ENCODE measurements around the gene SFTA2. TPM values are rescaled to one million over a fixed set of nuclear protein-coding genes. Genes with fewer than 3 reads are reported as not detected.

The SFTA2 gene
- polyA plus RNA-seq, result not detected in 2 replicates

GRCh38 chr6:30931969-30932645, at the start of gene SFTA2:
Gene SFTA2 (minus strand): TSS chr6:30932170. CDS start chr6:30932096, 74 bp downstream.

DNA sequence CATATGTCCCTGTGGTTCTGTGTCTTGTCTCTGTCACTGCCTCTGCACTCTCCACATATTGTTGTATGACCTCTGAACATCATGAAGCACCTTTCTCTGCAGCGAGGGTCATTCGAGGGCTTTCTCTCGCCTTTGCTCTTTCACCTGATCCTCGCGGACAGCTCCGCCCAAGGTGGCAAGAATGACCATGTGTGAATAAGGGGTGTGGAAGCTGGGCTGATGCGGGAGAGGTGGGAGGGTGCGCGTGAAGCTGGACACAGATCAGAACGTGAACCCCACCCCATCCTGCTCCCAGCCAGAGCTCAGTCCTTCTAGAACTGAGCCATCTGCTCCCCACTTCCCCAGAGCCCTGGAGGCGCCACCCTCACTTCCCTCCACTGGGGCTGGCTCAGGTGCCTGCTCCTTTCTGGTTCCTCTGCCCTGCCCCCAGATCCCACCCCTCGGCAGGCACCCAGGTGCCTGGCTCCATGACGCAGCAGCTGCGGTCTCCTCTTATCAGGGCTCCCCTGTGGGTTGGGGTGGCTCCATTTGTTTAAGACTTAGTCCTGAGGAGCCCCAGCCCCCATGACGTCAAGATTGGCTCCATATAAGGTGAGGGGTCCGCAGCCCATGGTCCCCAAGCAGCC, 8.5 kb upstream of the SFTA2 start, which contains the start of gene MUCL3:
Gene MUCL3 (plus strand): TSS at position 613 of the 626 bp plus-strand sequence. CDS start 27 bp downstream, outside the sequence.

DNA sequence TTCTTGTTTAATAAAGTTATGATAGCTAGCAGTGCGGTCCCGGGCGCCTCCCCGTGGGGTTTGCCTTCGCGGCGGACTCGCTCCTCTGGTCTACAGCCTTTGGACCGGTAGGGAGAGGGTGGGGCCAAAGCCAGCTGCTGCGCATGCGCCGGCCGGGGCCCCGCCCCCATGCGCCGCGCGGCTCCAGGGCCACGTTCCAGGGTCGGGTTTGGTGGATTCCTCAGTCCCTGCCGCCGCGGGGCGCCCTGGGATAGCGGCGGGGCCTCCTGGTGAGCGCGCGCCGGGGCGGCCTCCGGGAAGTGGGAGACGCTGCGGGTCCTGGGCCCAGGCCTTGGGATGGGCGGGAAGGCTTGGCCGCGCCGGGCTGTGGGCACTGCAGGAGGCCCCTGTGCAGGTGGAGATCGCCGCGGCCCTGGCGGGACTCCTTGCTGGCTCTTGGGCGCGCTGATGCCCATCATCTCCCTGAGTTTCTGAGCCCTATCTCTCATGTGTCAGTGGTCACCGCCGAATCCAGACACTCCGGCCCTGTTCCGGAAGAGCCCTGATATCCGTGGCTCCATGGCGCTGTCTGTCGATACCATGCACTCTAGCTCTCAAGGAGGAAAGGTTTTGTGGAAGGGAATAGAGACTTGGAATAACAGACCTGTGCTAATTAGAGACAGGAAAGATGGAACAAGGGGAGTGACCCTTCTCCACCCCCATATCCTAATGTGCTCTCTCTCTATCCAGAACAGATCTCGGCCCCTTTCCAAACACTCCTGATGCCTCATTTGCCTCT, 17.7 kb downstream of the SFTA2 start, which contains the start of gene VARS2:
Gene VARS2 (plus strand): TSS at position 163 of the 778 bp plus-strand sequence. CDS start 599 bp downstream, at position 762.

GRCh38 chr6:30907758-30908591, 24.0 kb downstream of the SFTA2 start, which contains the start of gene GTF2H4:
Gene GTF2H4 (plus strand): TSS chr6:30908207.

DNA sequence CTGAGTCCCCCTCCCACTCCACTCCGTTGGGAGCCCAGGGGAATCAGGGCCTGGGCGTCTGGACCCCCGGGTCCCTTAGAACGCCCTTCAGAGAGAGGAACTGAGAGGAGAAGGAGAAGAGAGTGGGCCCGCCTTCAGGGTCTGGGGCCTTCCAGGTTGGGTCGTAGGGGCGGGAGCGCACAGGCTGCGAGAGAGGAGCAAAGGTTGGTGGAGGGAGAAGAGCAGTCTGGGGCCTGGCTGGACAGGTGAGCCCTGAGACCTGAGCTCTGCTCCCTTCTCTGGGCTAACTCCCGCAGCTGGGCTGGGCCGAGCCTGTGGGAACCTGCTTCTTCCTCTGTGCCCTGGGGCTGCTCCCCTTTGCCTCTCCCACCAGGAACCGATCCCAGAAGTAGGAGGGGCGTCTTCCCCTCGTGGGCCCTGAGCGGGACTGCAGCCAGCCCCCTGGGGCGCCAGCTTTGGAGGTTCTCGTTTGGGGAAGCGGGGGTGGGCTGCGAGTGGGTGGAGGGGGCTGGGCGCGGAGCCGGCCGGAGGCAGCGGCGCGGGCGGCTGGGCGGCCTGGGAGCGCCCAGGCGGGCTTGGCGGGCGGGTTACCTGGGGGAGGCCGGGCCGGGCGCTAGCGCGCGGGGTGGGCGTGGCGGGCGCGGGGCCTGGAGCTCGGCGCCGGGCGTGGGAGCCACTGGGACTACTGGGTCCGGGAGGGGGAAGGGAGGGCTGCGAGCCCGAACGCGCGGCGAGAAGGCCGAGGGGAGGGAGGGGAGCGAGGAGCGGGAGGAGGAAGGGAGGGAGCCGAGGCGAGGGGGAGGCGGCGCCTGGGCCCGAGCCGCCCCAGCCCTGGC, 48.1 kb downstream of the SFTA2 start, which contains the start of gene DDR1:
Gene DDR1 (plus strand): TSS at position 835 of the 836 bp plus-strand sequence. CDS start 4,211 bp downstream, outside the sequence.

Other genes with a start within 250 kb of the SFTA2 start
- 1.7 and 1.9 TPM in 2 replicates for gene PPP1R18, start 245.5 kb downstream of the SFTA2 start, polyA plus RNA-seq
- gene NRM, start 241.2 kb downstream of the SFTA2 start, polyA plus RNA-seq, result 0.53 and 1.5 TPM in 2 replicates
- gene MDC1, start 214.9 kb downstream of the SFTA2 start, polyA plus RNA-seq, result 1.9 and 5.6 TPM in 2 replicates
- 159 and 174 TPM in 2 replicates for gene TUBB, start 211.8 kb downstream of the SFTA2 start, polyA plus RNA-seq
- gene FLOT1, start 189.5 kb downstream of the SFTA2 start, polyA plus RNA-seq, result 34.3 and 35.3 TPM in 2 replicates
- gene IER3, start 187.6 kb downstream of the SFTA2 start, polyA plus RNA-seq, result 2.5 and 2.7 TPM in 2 replicates
- 1.7 and 2.1 TPM in 2 replicates for gene DDR1, start 47.7 kb downstream of the SFTA2 start, polyA plus RNA-seq
- gene GTF2H4, start 24.0 kb downstream of the SFTA2 start, polyA plus RNA-seq, result 1.7 TPM in 1 of 2 replicates, not detected in the other
- 1.0 and 1.6 TPM in 2 replicates for gene VARS2, start 17.9 kb downstream of the SFTA2 start, polyA plus RNA-seq
- gene MUCL3, start 8.8 kb upstream of the SFTA2 start, polyA plus RNA-seq, result not detected in 2 replicates
- gene MUC21, start 51.5 kb upstream of the SFTA2 start, polyA plus RNA-seq, result not detected in 2 replicates
- not detected in 2 replicates for gene MUC22, start 78.3 kb upstream of the SFTA2 start, polyA plus RNA-seq
- gene C6orf15, start 180.4 kb upstream of the SFTA2 start, polyA plus RNA-seq, result not detected in 2 replicates
- gene PSORS1C1, start 182.6 kb upstream of the SFTA2 start, polyA plus RNA-seq, result 3.5 TPM in 1 of 2 replicates, not detected in the other
- not detected in 2 replicates for gene CDSN, start 188.3 kb upstream of the SFTA2 start, polyA plus RNA-seq
- not detected in 2 replicates for gene PSORS1C2, start 206.9 kb upstream of the SFTA2 start, polyA plus RNA-seq
- gene CCHCR1, start 225.6 kb upstream of the SFTA2 start, polyA plus RNA-seq, result 0.52 and 1.4 TPM in 2 replicates
- 0.15 and 0.32 TPM in 2 replicates for gene TCF19, start 226.4 kb upstream of the SFTA2 start, polyA plus RNA-seq
- gene POU5F1, start 238.5 kb upstream of the SFTA2 start, polyA plus RNA-seq, result not detected in 2 replicates

All from Purkinje cell (primary cell).